Neuronal stem cell (in vitro differentiated cells): ENCODE measurements around the gene KDM4B.
A peak's percentile ranks its signal among the peaks of the same experiment; 100 is the strongest.
"Not testable (repeated sequence)": the region's sequence is repeated elsewhere in the genome, so short reads cannot be mapped to it uniquely, and the experiment has no call there.

Source experiments
- DNase-seq: peaks from one replicate; pipeline ENCODE4 v3.0.0-alpha.2; 2013; ENCODE audit warnings: low spot score
- H2AFZ ChIP-seq: one replicate; pipeline ENCODE4 v1.6.1; 2013; ENCODE audit warnings: mild to moderate bottlenecking, low read length, inconsistent platforms
- H2AK5ac ChIP-seq: 2 replicates; pipeline ENCODE4 v1.6.1; 2013; ENCODE audit warnings: low read depth, mild to moderate bottlenecking, inconsistent platforms, low read length, moderate library complexity, mixed read lengths
- H2BK120ac ChIP-seq: 2 replicates; pipeline ENCODE4 v1.6.1; 2013; ENCODE audit warnings: low read depth, mild to moderate bottlenecking, inconsistent platforms, low read length, moderate library complexity, mixed read lengths
- H2BK12ac ChIP-seq: one replicate; pipeline ENCODE4 v1.6.1; 2013; ENCODE audit warnings: low read length, inconsistent platforms
- H2BK15ac ChIP-seq: 2 replicates; pipeline ENCODE4 v1.6.1; 2013; ENCODE audit warnings: mild to moderate bottlenecking, low read length, inconsistent platforms, mixed read lengths
- H2BK5ac ChIP-seq: one replicate; pipeline ENCODE4 v1.6.1; 2013; ENCODE audit warnings: inconsistent platforms, mild to moderate bottlenecking, low read length, moderate library complexity
- H3K14ac ChIP-seq: one replicate; pipeline ENCODE4 v1.6.1; 2013; ENCODE audit warnings: low read length, inconsistent platforms
- H3K18ac ChIP-seq: 2 replicates; pipeline ENCODE4 v1.6.1; 2013; ENCODE audit warnings: low read length, inconsistent platforms
- H3K23ac ChIP-seq: 2 replicates; pipeline ENCODE4 v1.6.1; 2013; ENCODE audit warnings: low read depth, mild to moderate bottlenecking, mixed read lengths, low read length, inconsistent platforms; ENCODE audit not compliant: poor library complexity
- H3K27ac ChIP-seq: replicated peaks from 3 replicates; pipeline ENCODE4 v1.5.1; 2013; ENCODE audit warnings: low read length, inconsistent platforms
- H3K27me3 ChIP-seq, 3 experiments: 2 replicates each; pipeline ENCODE4 v1.6.1; 2013; ENCODE audit warnings: low read length in 3 of 3, mild to moderate bottlenecking in 2 of 3, inconsistent platforms in 1 of 3, low read depth in 1 of 3, mixed read lengths in 1 of 3, moderate library complexity in 1 of 3; ENCODE audit not compliant: control insufficient read depth in 3 of 3, insufficient read depth in 3 of 3
- H3K36me3 ChIP-seq, 2 donors: replicated peaks in 1 of 2; 2 replicates each; pipeline ENCODE4 v1.6.1; 2013; ENCODE audit warnings: low read length in 2 of 2; ENCODE audit not compliant: control insufficient read depth in 2 of 2, insufficient read depth in 2 of 2
- H3K4ac ChIP-seq: 2 replicates; pipeline ENCODE4 v1.6.1; 2013; ENCODE audit warnings: inconsistent platforms, mild to moderate bottlenecking, low read length, moderate library complexity
- H3K4me1 ChIP-seq, 2 donors: 1 replicate in 1 of 2; 2 replicates in 1 of 2; pipeline ENCODE4 v1.6.1; 2013; ENCODE audit warnings: low read length in 2 of 2, low read depth in 1 of 2; ENCODE audit not compliant: control insufficient read depth in 2 of 2, insufficient read depth in 1 of 2
- H3K4me2 ChIP-seq: one replicate; pipeline ENCODE4 v1.6.1; 2013; ENCODE audit warnings: mild to moderate bottlenecking, low read length, inconsistent platforms; ENCODE audit not compliant: insufficient read depth, poor library complexity, severe bottlenecking
- H3K4me3 ChIP-seq, 2 donors: 2 replicates each; pipeline ENCODE4 v1.5.1; 2013; ENCODE audit warnings: low read length in 2 of 2, mild to moderate bottlenecking in 2 of 2, inconsistent platforms in 1 of 2, moderate library complexity in 1 of 2
- H3K79me1 ChIP-seq: one replicate; pipeline ENCODE4 v1.6.1; 2013; ENCODE audit warnings: low read depth, mild to moderate bottlenecking, inconsistent platforms, low read length, moderate library complexity
- H3K9ac ChIP-seq: one replicate; pipeline ENCODE4 v1.6.1; 2013; ENCODE audit warnings: mild to moderate bottlenecking, low read depth, low read length, inconsistent platforms; ENCODE audit not compliant: poor library complexity
- H3K9me3 ChIP-seq, 2 donors: replicated peaks in 1 of 2; 2 replicates each; pipeline versions ENCODE3 to v1.6.1; 2013; ENCODE audit warnings: low read length in 2 of 2, mild to moderate bottlenecking in 2 of 2, inconsistent platforms in 1 of 2, low read depth in 1 of 2, mixed read lengths in 1 of 2, moderate library complexity in 1 of 2; ENCODE audit not compliant: control insufficient read depth in 2 of 2, insufficient read depth in 1 of 2
- H4K8ac ChIP-seq: one replicate; pipeline ENCODE4 v1.6.1; 2013; ENCODE audit warnings: low read depth, mild to moderate bottlenecking, inconsistent platforms, low read length, moderate library complexity
- H4K91ac ChIP-seq: one replicate; pipeline ENCODE4 v1.6.1; 2013; ENCODE audit warnings: low read length, low read depth, mild to moderate bottlenecking, inconsistent platforms; ENCODE audit not compliant: poor library complexity
- WGBS, 2 donors: extraction: QIAGEN DNeasy Blood & Tissue Kit; methylation state at CpG; one replicate each; pipeline ENCODE4 v1.1.7; 2013; ENCODE audit warnings: missing lambda C conversion rate in 2 of 2, mixed read lengths in 1 of 2; ENCODE audit not compliant: insufficient read length in 2 of 2, insufficient replicate concordance in 1 of 2; ENCODE audit errors: extremely low coverage in 2 of 2; 5-methylcytosine and 5-hydroxymethylcytosine counted together

The KDM4B gene

DNA sequence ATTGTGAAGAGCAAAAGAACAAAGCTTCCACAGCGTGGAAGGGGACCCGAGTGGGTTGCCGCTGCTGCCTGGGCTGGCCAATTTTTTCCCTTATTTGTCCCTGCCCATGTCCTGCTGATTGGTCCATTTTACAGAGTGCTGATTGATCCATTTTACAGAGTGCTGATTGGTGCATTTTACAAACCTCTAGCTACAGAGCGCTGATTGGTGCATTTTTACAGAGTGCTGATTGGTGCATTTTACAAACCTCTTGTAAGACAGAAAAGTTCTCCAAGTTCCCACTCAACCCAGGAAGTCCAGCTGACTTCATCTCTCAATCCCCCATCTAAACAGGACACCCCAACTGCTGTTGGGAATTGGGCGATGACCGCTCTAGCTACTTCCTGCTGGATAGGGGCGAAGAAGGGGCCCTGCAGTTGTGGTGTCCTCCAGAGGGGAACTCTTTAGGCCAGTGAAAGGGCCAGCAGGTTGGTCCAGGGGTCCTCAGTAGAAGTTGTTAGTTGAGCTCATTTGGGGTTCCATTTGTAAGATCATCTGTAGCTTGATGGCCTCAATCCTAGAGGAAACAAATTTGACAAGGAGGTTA is 189.7 kb downstream of the KDM4B start:
- not testable (repeated sequence) for DNase-seq, H3K9ac ChIP-seq, H3K4me3 ChIP-seq, H3K27ac ChIP-seq, H3K36me3 ChIP-seq, H3K27me3 ChIP-seq, H2AFZ ChIP-seq, H3K18ac ChIP-seq, H3K9me3 ChIP-seq, H2BK12ac ChIP-seq, H3K4me2 ChIP-seq, H3K14ac ChIP-seq, H3K23ac ChIP-seq, H2BK15ac ChIP-seq, H3K79me1 ChIP-seq, H4K91ac ChIP-seq, H2BK5ac ChIP-seq, H3K4ac ChIP-seq, H4K8ac ChIP-seq, H2BK120ac ChIP-seq, H2AK5ac ChIP-seq
- peaks cover 2 to 16% of the 10 kb centered on the region in 2 donors for H3K4me1 ChIP-seq
- WGBS, 2 donors = no CpG with 5 or more reads among the region's 7 CpGs

DNA sequence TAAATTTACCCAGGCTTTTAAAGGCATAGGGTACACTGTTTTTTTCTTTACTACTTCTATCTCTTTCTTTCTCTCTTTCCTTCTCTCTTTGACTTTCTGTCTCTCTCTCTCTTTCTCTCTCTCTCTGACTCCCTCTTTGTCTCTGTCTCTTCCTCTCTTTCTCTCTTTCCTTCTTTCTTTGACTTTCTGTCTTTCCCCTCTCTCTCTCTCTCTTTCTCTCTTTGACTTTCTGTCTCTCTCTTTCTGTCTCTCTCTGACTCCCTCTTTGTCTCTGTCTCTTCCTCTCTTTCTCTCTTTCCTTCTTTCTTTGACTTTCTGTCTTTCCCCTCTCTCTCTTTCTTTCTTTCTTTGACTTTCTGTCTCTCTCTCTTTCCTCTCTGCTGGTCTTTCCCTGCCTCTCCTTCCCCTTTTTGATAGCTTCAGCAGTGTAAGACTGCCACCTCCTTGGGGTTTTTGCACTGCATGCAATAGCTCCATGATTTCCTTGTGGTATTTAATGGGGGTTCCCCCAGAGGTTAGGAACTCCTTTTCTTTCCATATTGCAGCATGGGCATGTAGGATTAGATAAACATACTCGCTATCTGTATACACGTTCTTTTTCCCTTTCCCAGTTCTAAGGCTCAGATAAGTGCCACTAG is 191.4 kb downstream of the KDM4B start:
- not testable (repeated sequence) for H3K18ac ChIP-seq, DNase-seq, H4K91ac ChIP-seq, H3K9ac ChIP-seq, H2BK5ac ChIP-seq, H2BK15ac ChIP-seq, H3K4me2 ChIP-seq, H4K8ac ChIP-seq, H2AFZ ChIP-seq, H3K9me3 ChIP-seq, H2AK5ac ChIP-seq, H3K36me3 ChIP-seq, H3K4ac ChIP-seq, H2BK120ac ChIP-seq, H3K27ac ChIP-seq, H3K14ac ChIP-seq, H3K27me3 ChIP-seq, H2BK12ac ChIP-seq, H3K23ac ChIP-seq, H3K4me3 ChIP-seq, H3K79me1 ChIP-seq
- no CpG with 5 or more reads among the region's 2 CpGs for whole genome bisulfite sequencing, 2 donors
- peaks cover 11 to 16% of the 10 kb centered on the region in 2 donors for H3K4me1 ChIP-seq

DNA sequence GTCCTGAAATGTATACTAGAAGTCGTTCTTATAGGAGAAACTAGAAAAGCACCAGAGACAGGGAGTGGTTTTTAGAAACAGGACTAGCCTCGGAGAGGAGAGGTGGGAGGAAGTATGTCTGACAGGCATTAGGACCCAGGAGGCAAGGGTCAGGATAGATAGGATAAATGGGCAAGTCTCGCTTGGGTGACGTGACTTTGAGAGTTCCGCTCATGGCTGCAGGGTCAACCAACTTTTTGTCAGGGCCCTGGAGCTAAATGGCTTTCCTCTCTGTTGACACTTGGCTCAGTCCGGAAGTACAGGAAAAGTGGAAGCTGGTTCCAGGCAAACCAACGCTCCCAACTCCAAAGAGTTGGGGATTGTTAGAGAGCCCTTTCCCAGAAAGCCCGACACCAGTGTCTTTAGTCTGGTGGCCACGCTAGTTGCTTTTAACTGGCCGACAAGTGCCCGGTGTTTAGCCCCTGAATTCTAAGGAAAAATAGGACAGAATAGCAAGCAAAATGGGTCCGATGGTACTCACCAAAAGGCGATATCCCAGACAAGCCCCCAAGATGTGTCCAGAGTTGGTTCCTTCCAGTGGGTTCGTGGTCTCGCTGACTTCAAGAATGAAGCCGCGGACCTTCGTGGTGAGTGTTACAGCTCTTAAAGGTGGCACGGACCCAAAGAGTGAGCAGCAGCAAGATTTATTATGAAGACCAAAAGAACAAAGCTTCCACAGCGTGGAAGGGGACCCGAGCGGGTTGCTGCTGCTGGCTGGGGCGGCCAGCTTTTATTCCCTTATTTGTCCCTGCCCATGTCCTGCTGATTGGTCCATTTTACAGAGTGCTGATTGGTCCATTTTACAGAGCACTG is 196.2 kb downstream of the KDM4B start:
- not testable (repeated sequence) for H2BK15ac ChIP-seq, H3K4me1 ChIP-seq, H3K14ac ChIP-seq, H3K4me3 ChIP-seq, H3K9ac ChIP-seq, H2BK120ac ChIP-seq, H3K4me2 ChIP-seq, H3K79me1 ChIP-seq, DNase-seq, H2BK5ac ChIP-seq, H2BK12ac ChIP-seq, H3K27ac ChIP-seq, H4K8ac ChIP-seq, H3K27me3 ChIP-seq, H3K4ac ChIP-seq, H3K18ac ChIP-seq, H4K91ac ChIP-seq, H3K36me3 ChIP-seq, H3K23ac ChIP-seq, H3K9me3 ChIP-seq
- peak overlapping the region; percentile 71 for H2AFZ ChIP-seq
- no CpG with 5 or more reads among the region's 23 CpGs for WGBS, 2 donors
- H2AK5ac ChIP-seq = peak overlapping the region; percentile 6

DNA sequence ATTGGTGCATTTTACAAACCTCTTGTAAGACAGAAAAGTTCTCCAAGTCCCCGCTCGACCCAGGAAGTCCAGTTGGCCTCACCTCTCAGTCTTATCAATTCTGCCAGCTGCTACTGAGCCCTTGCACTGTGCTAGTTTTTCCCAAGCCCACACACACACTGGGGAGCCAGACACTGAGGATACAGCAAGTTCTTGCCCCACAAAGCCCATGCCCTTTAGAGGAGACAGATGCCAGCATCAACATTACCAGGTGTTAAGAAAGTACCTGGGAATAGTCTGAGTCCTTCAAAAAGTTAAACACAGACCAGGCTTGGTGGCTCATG is 196.7 kb downstream of the KDM4B start:
- no peak overlapping the region for H3K4ac ChIP-seq
- no peak overlapping the region for H3K9ac ChIP-seq
- H3K36me3 ChIP-seq = no peaks in the 10 kb centered on the region
- H2BK12ac ChIP-seq = no peak overlapping the region
- H3K14ac ChIP-seq = no peak overlapping the region
- peaks cover 3% of the 10 kb centered on the region in 2 donors for H3K9me3 ChIP-seq
- H3K23ac ChIP-seq = no peak overlapping the region
- H3K18ac ChIP-seq = no peak overlapping the region
- no peak overlapping the region for H3K4me2 ChIP-seq
- H2BK15ac ChIP-seq = no peak overlapping the region
- no peak overlapping the region for H2AFZ ChIP-seq
- H3K27me3 ChIP-seq = no peaks in the 10 kb centered on the region
- no CpG with 5 or more reads among the region's 2 CpGs for WGBS, 2 donors
- no peak overlapping the region for H4K91ac ChIP-seq
- peaks cover 1% of the 10 kb centered on the region for H3K79me1 ChIP-seq
- H3K27ac ChIP-seq = no peak overlapping the region
- H3K4me1 ChIP-seq = peaks cover 5 to 9% of the 10 kb centered on the region in 2 donors
- H2AK5ac ChIP-seq = peak overlapping the region; percentile 6
- no peak overlapping the region for H3K4me3 ChIP-seq
- H2BK120ac ChIP-seq = no peak overlapping the region
- no peak overlapping the region for H4K8ac ChIP-seq
- no peak for DNase-seq
- no peak overlapping the region for H2BK5ac ChIP-seq
